T-helper 1 cell treated with Interleukin-12 subunit alpha and Interleukin-12 subunit beta and Interleukin-4 antibody, amounts not matched to agents 30 μg/mL and 1 μg/mL, for 36 hours (primary cell): ENCODE data around the gene CCL27.
A peak's percentile ranks its signal among the peaks of the same experiment; 100 is the strongest.
"Not testable (repeated sequence)": the region's sequence is repeated elsewhere in the genome, so short reads cannot be mapped to it uniquely, and the experiment has no call there.

Experiments used
- H3K27ac Mint-ChIP-seq: one replicate; pipeline ENCODE4 v1.8.0; 2021; ENCODE audit warnings: mild to moderate bottlenecking, mixed read lengths
- H3K27me3 Mint-ChIP-seq: one replicate; pipeline ENCODE4 v1.8.0; 2021; ENCODE audit warnings: low read depth, mixed read lengths
- H3K36me3 Mint-ChIP-seq: one replicate; pipeline ENCODE4 v1.8.0; 2021; ENCODE audit warnings: low read depth, mixed read lengths
- H3K4me1 Mint-ChIP-seq: one replicate; pipeline ENCODE4 v1.8.0; 2021; ENCODE audit warnings: low read depth, mixed read lengths
- H3K4me3 Mint-ChIP-seq: one replicate; pipeline ENCODE4 v1.8.0; 2021; ENCODE audit warnings: mild to moderate bottlenecking, moderate library complexity, mixed read lengths
- H3K9me3 Mint-ChIP-seq: one replicate; pipeline ENCODE4 v1.8.0; 2021; ENCODE audit warnings: mixed read lengths

CCL27 gene

DNA sequence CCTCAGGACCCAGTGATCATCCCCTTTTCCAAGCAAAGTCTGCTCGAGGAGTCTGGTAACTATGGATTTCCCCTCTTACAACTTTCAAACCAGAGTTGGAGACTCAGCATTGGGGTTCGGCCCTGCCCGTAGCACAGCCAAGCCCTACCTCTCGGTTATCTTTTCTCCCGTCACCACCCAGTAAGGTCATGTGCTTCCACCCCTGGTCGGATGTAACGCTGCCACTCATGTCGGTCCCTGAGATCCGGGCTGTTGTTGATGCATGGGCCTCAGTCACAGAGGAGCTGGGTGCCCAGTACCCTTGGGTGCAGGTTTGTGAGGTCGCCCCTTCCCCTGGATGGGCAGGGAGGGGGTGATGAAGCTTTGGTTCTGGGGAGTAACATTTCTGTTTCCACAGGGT lies 14.8 kb downstream of the CCL27 start:
- peaks cover 29% of the 10 kb centered on the region for H3K4me1 Mint-ChIP-seq
- no peaks in the 10 kb centered on the region for H3K27me3 Mint-ChIP-seq
- H3K4me3 Mint-ChIP-seq, result peak overlapping the region; percentile 91
- H3K9me3 Mint-ChIP-seq, result no peaks in the 10 kb centered on the region
- H3K36me3 Mint-ChIP-seq, result peaks cover 31% of the 10 kb centered on the region
- H3K27ac Mint-ChIP-seq, result peak overlapping the region; percentile 81

DNA sequence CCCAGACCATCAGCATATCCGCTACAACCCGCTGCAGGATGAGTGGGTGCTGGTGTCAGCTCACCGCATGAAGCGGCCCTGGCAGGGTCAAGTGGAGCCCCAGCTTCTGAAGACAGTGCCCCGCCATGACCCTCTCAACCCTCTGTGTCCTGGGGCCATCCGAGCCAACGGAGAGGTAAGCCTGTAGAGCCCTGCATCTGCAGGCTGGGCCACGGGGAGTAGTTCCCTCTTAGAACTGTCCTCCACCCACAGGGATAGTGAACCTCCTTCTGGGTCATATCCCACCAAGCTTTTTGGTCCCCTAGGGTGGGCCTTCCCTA lies 15.4 kb downstream of the CCL27 start:
- H3K36me3 Mint-ChIP-seq, result peaks cover 31% of the 10 kb centered on the region
- peak overlapping the region; percentile 81 for H3K27ac Mint-ChIP-seq
- H3K4me1 Mint-ChIP-seq, result peaks cover 25% of the 10 kb centered on the region
- H3K27me3 Mint-ChIP-seq, result no peaks in the 10 kb centered on the region
- H3K4me3 Mint-ChIP-seq, result peak overlapping the region; percentile 91
- no peaks in the 10 kb centered on the region for H3K9me3 Mint-ChIP-seq

GRCh38 chr9:34646211-34647083 lies 16.0 kb downstream of the CCL27 start, which contains the start of gene GALT:
TSS of gene GALT (plus strand) at chr9:34646675. CDS start at chr9:34646705, 30 bp downstream.
- Mint-ChIP-seq H3K27ac (peak within 1 kb of the TSS; percentile 81), H3K36me3 (peaks cover 31% of the 10 kb centered on the region), H3K4me1 (peaks cover 25% of the 10 kb centered on the region), H3K27me3 (no peaks in the 10 kb centered on the region), H3K4me3 (peak within 1 kb of the TSS; percentile 91), H3K9me3 (no peaks in the 10 kb centered on the region)

DNA sequence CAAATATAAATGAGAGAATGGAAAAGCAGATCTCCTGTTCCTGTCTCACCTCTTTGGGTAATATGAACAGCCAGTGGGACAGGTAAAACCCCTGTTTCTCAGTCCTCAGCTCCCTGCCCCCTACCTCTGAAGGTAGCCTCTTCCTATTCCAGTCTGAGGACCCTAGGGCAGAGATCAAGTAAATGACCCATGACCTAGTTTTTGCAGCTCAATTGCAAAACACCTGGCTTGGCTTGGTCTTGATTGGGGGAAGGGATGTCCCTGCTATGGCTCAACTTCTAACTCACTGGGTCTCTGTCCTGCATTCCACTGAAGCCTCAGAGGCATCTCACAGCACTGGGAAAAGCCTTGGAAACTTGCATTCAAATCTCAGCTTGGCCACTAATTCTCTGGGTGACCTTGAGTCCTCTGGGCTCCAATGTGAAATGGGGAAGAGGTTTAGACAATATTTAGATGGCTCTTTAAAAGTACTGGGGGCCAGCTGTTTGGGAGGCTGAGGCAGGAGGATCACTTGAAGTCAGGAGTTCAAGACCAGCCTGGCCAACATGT lies 17.6 kb downstream of the CCL27 start:
- Mint-ChIP-seq H3K4me3 (no peak overlapping the region), H3K27me3 (no peaks in the 10 kb centered on the region), H3K9me3 (no peaks in the 10 kb centered on the region), H3K36me3 (peaks cover 25% of the 10 kb centered on the region), H3K4me1 (peaks cover 25% of the 10 kb centered on the region), H3K27ac (no peak overlapping the region)

- H3K36me3 Mint-ChIP-seq, result peaks cover 5% of the 10 kb centered on the region
- no peak overlapping the region for H3K4me3 Mint-ChIP-seq
- H3K4me1 Mint-ChIP-seq, result peaks cover 23% of the 10 kb centered on the region
- no peaks in the 10 kb centered on the region for H3K27me3 Mint-ChIP-seq
- no peaks in the 10 kb centered on the region for H3K9me3 Mint-ChIP-seq
- no peak overlapping the region for H3K27ac Mint-ChIP-seq
These were observed 19.8 kb downstream of the CCL27 start for GRCh38 chr9:34642679-34643078.

DNA sequence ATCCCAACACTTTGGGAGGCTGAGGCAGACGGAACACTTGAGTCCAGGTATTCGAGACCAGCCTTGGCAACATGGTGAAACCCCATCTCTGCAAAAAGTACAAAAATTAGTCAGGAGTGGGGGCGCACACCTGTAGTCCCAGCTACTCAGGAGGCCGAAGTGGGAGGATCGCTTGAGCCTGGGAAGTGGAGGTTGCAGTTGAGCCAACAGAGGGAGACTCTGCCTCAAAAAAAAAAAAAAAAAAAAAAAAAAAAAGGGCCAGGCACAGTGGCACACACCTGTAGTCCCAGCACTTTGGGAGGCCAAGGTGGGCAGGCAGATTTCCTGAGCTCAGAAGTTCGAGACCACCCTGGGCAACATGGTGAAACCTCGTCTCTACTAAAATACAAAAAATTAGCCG lies 23.1 kb downstream of the CCL27 start:
- not testable (repeated sequence) for H3K36me3 Mint-ChIP-seq, H3K4me3 Mint-ChIP-seq, H3K27ac Mint-ChIP-seq, H3K27me3 Mint-ChIP-seq, H3K9me3 Mint-ChIP-seq
- H3K4me1 Mint-ChIP-seq, result peaks cover 18% of the 10 kb centered on the region

- Mint-ChIP-seq H3K4me3 (peak overlapping the region; percentile 86), H3K4me1 (peaks cover 21% of the 10 kb centered on the region), H3K36me3 (peaks cover 9% of the 10 kb centered on the region), H3K27me3 (no peaks in the 10 kb centered on the region), H3K27ac (peak overlapping the region; percentile 89), H3K9me3 (no peaks in the 10 kb centered on the region)
These were observed 24.4 kb downstream of the CCL27 start for GRCh38 chr9:34638138-34638445.

- Mint-ChIP-seq H3K27ac (peak within 1 kb of the TSS; percentile 89), H3K36me3 (peaks cover 9% of the 10 kb centered on the region), H3K9me3 (no peaks in the 10 kb centered on the region), H3K4me3 (peak within 1 kb of the TSS; percentile 86), H3K27me3 (no peaks in the 10 kb centered on the region), H3K4me1 (peaks cover 21% of the 10 kb centered on the region)
These were observed 24.9 kb downstream of the CCL27 start, which contains the start of gene SIGMAR1 for GRCh38 chr9:34637356-34638137. TSS of gene SIGMAR1 (minus strand) at chr9:34637787. CDS start at chr9:34637697, 90 bp downstream.

DNA sequence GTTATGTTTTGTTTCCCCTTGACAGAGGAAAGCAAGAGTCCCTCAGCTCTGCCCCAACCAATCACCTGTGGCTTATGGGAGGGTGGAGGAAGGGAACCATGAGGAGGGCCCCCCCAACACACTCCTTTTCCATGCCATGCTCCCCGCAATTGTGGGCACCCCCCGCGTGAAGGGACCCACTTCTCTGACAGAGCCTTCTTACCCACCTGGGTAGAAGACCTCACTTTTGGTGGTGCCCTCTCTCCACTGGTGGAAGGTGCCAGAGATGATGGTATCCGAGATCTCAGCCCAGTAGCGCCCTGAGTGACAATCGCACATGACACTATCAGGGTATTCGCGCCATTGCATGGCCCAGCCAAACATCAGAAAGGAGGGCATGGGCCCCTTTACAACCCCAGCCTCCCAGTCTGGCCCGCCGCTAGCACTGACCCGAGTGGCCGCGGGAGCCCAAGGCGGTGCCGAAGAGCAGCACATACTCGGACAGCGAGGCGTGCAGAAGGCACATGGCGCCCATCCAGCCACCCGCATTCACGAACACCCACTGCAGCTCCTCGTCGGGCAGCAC lies 25.6 kb downstream of the CCL27 start:
- Mint-ChIP-seq H3K27me3 (no peaks in the 10 kb centered on the region), H3K4me1 (peaks cover 21% of the 10 kb centered on the region), H3K9me3 (no peaks in the 10 kb centered on the region), H3K27ac (peak overlapping the region; percentile 83), H3K4me3 (peak overlapping the region; percentile 86), H3K36me3 (peaks cover 9% of the 10 kb centered on the region)

GRCh38 chr9:34635556-34635955 lies 26.9 kb downstream of the CCL27 start:
- Mint-ChIP-seq H3K27ac (peak overlapping the region; percentile 43), H3K4me1 (peaks cover 21% of the 10 kb centered on the region), H3K27me3 (peaks cover 11% of the 10 kb centered on the region), H3K36me3 (peaks cover 9% of the 10 kb centered on the region), H3K4me3 (peak overlapping the region; percentile 68), H3K9me3 (no peaks in the 10 kb centered on the region)

DNA sequence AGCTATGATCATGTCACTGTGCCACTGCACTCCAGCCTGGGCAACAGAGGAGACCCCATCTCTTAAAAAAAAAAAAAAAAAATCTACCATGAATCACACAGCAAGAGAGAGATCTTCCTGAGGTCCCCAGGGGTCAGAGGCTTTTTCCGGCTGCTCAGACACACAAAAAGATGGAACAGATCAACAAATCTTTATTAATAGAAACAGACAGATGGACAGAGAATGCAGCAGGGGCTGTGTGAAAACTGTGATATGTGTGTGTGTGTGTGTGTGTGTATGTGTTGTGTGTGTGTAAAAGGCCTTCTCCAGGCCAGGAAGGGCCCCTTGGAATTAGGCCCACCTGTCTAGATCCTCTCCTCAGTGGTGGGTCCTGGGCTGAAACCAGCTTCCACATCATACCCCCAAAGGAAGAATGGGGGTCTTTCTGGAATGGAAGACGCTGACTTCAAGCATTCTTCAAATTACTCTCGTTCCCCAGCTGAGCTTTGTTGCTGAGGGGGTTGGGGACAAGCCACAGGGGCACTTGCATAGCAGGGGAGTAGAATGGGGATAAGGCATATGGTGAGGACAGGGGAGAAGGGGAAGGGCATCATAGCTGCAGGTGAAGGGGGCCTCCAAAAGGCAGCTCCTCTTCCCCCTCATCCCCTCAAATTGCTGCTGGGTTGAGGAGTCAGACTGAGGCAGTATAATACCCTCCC lies 27.8 kb downstream of the CCL27 start:
- Mint-ChIP-seq H3K9me3 (no peaks in the 10 kb centered on the region), H3K27me3 (peaks cover 19% of the 10 kb centered on the region)

GRCh38 chr9:34633851-34634550 lies 28.5 kb downstream of the CCL27 start:
- Mint-ChIP-seq H3K4me1 (peaks cover 26% of the 10 kb centered on the region), H3K9me3 (no peaks in the 10 kb centered on the region), H3K4me3 (no peak overlapping the region), H3K27me3 (peaks cover 26% of the 10 kb centered on the region), H3K36me3 (peaks cover 11% of the 10 kb centered on the region), H3K27ac (no peak overlapping the region)

More for the DNA sequence above, 27.8 kb downstream of the CCL27 start:
- peaks cover 11% of the 10 kb centered on the region for H3K36me3 Mint-ChIP-seq
- no peak overlapping the region for H3K4me3 Mint-ChIP-seq
- peaks cover 23% of the 10 kb centered on the region for H3K4me1 Mint-ChIP-seq
- no peak overlapping the region for H3K27ac Mint-ChIP-seq

- H3K4me1 Mint-ChIP-seq, result peaks cover 23% of the 10 kb centered on the region
- no peak overlapping the region for H3K27ac Mint-ChIP-seq
- no peak overlapping the region for H3K4me3 Mint-ChIP-seq
- H3K36me3 Mint-ChIP-seq, result peaks cover 12% of the 10 kb centered on the region
- peaks cover 32% of the 10 kb centered on the region for H3K27me3 Mint-ChIP-seq
- no peaks in the 10 kb centered on the region for H3K9me3 Mint-ChIP-seq
These were observed 29.3 kb downstream of the CCL27 start for GRCh38 chr9:34633166-34633565.
